G401 (cell line): Measurements from ENCODE around the gene PRSS3. TPM values are rescaled to one million over a fixed set of nuclear protein-coding genes. Genes with fewer than 3 reads are reported as not detected.
"Not testable (repeated sequence)": the region's sequence is repeated elsewhere in the genome, so short reads cannot be mapped to it uniquely, and the experiment has no call there.

Experiments used
- DNase-seq: peaks from one replicate; pipeline ENCODE4 v3.0.0-alpha.2; 2015; ENCODE audit warnings: low spot score
- in situ Hi-C: cut with HindIII; loops from 2 replicates; pipeline ENCODE4 v1.10.0; 2016; ENCODE audit warnings: low sequenced_read_pairs, mixed read lengths
- total RNA-seq: library from RNA; depleted of rRNA; stranded (reverse); fragments of >200 nt; shearing (Covaris generic); gene quantifications from 2 replicates; pipeline ENCODE4 v1.2.3, GENCODE V29; 2014

Gene PRSS3
- total RNA-seq, 1 experiment from 2014 or later, result not detected

DNA sequence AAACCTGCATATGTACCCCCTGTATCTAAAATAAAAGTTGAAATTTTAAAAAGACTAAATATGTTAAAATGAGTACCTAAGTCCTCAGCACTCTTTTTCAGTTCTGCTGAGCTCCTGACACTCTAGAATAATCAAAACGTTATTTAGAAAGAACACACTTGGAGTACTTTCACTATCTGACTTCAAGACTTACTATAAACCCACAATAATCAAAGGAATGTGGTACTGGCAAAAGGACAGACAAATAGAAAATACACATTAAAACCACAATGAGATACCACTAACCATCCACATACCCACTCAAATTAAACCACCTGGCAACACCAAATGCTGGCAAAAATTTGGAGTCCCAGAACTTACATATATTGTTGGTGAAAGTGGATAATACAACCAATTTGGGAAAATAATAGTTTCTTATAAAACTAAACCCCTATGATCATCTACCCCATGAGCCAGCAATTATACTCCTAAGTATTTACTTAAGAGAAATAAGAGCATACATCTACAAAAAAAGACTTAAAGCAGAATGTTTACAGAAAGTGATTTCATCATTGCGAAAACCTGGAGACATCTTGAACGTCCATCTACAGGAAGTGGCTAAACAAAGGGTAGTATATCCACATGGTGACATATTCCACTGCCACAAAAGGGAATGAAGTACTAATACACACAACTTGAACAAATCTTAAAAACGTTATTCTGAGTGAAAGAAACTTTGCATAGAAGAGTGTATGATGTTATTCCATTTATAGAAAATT is 12.8 kb upstream of the PRSS3 start:
- in situ Hi-C loops, result no loop called here

DNA sequence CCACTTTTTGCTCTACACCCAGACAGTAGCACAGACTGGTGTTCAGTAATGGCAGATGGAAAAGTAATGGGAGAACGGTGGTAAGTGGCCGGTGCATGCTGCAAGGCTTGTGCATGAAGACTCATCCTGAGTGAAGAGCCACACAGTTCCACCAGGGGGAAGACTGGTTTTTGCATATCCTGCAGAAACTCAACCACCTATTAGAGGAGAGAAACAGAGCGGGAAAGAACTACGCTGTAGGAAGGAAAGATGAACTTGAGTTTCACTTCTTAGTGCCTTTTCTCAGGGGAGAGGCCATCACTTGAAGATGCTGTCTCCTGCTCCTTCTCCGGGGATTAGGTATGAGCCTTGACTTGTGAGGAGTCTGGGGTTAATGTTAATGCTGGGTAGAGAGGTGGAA is 9.4 kb upstream of the PRSS3 start:
- DNase-seq, result no peak
- in situ Hi-C loops, result no loop called here

More for the DNA sequence above, 12.8 kb upstream of the PRSS3 start:
- no peak for DNase-seq

DNA sequence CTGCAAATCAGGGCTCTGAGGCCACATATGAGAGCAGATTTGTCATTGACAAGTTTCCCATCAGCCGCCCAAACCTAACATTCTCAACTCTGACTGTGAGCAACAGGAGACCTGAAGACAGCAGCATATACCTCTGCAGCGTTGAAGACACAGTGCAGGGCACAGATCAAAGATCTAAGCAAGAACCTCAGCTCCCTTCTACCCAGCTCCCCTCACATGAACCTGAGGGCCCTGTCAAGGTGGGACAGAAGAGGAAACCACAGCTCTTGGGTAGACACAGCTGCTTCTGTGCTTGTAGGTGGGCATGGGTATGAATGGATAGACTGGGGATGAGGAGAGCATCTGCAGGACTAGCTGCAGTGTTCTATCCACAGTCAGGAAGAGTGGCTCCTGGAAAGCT is 8.7 kb upstream of the PRSS3 start:
- in situ Hi-C loops, result no loop called here
- DNase-seq, result no peak

GRCh38 chr9:33787839-33788238 is 7.5 kb upstream of the PRSS3 start:
- in situ Hi-C loops, result no loop called here

DNA sequence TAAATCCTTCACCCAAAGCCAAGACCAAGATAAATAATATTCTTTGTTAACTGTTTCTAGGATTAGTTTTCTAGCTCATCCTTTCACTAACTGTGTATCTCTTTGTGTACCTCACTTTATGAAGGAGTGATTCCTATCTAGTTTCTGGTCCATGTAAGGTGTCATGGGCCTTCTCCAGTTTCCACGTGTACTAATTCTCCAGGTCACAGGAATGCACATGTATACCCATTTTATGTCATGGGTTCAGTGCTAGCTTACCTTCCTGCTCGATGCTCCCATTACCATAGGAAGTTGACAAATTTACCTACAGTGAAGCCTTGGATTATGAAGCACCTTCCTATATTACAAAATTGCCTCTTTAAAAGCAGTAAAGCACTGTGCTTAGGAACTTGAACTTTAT is 5.9 kb upstream of the PRSS3 start:
- in situ Hi-C loops, DNase-seq: not testable (repeated sequence)

More at GRCh38 chr9:33787839-33788238, 7.5 kb upstream of the PRSS3 start:
- DNase-seq, result peak; percentile 50

DNA sequence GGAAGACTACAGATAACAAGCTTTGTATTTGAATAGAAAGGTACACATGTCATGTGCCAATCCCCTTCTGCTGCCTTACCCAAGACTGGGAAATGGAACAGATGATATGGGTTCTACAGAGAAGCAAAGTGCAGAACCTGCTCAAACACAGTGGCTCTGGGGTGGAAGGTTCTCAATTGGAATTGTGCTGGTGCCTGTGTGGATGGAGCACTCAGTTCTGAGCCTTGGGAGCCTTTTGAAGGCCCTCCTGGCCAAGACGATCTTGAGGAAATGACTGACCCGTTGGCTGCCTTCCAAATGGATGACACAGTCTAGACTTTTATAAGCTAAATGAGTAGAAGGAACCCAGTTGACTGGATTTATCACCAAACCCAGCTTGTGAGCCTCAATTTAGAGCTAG is 4.2 kb upstream of the PRSS3 start:
- no peak for DNase-seq
- in situ Hi-C loops, result no loop called here

DNA sequence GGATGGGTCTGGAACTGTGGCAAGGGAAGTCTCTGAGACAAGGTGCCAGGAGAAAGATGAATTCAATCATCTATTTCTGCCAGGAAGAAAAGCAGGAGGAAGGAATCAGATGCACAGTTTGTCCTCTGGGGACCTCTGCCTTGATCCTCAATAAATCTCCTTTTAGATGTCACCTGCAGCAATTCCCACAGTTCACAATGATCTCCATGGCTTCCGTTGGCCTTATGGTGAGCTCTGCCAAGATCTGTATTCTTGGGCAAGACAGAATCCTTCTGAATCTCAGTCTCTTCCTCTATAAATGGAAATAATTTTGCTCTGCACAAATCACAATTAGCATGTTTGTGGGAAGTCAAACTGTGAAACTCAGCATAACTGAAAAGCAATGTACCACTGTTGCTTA is 1.9 kb upstream of the PRSS3 start:
- DNase-seq, in situ Hi-C loops: not testable (repeated sequence)

- no peak for DNase-seq
- in situ Hi-C loops, result no loop called here
Measured at GRCh38 chr9:33794560-33794959, 801 bp upstream of the PRSS3 start.

DNA sequence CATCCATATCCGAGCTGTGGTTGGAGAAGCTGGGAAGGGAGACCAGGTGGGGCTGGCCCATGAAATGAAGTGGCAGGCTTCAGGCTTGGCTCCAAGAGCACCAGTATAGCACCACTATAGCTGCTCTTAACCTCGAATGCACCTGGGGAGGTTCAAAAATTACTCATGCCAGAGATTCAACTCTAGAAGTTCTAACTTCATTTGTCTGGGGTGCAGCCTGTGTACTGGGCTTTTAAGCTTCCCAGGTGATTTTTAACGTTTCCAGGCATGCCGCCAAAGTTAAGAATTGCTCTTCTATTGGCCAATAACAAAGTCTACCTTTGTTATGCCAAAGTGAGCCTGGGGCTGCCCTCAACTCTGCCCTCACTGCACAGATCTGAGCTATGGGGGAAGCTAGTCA is 458 bp downstream of the PRSS3 start:
- in situ Hi-C loops, result no loop called here
- DNase-seq, result no peak

GRCh38 chr9:33796679-33797078 is 1.3 kb downstream of the PRSS3 start:
- DNase-seq, in situ Hi-C loops: not testable (repeated sequence)

DNA sequence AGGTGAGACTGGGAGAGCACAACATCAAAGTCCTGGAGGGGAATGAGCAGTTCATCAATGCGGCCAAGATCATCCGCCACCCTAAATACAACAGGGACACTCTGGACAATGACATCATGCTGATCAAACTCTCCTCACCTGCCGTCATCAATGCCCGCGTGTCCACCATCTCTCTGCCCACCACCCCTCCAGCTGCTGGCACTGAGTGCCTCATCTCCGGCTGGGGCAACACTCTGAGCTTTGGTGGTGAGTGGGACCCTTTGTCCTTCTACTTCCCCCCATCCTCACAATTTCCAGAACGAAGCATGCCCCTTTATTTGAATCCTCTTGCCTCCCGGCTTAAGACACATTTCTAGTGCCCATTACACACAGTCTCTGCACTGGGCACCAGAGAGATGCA is 2.5 kb downstream of the PRSS3 start:
- in situ Hi-C loops, result no loop called here
- no peak for DNase-seq

DNA sequence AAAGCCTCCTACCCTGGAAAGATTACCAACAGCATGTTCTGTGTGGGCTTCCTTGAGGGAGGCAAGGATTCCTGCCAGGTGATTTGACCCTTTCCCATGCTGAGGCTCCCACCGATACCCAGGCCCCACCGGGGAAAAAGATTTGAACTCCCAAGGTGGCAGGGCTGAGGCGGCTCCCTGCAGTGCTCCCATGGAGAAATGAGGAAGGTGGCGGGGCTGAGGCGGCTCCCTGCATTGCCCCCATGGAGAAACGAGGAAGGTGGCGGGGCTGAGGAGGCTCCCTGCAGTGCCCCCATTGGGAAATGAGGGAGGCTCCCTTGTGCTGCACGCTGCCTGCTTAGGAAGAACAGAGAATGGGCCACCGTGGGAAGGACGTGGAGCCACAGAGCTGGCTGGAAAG is 3.2 kb downstream of the PRSS3 start:
- in situ Hi-C loops, result no loop called here
- DNase-seq, result no peak

DNA sequence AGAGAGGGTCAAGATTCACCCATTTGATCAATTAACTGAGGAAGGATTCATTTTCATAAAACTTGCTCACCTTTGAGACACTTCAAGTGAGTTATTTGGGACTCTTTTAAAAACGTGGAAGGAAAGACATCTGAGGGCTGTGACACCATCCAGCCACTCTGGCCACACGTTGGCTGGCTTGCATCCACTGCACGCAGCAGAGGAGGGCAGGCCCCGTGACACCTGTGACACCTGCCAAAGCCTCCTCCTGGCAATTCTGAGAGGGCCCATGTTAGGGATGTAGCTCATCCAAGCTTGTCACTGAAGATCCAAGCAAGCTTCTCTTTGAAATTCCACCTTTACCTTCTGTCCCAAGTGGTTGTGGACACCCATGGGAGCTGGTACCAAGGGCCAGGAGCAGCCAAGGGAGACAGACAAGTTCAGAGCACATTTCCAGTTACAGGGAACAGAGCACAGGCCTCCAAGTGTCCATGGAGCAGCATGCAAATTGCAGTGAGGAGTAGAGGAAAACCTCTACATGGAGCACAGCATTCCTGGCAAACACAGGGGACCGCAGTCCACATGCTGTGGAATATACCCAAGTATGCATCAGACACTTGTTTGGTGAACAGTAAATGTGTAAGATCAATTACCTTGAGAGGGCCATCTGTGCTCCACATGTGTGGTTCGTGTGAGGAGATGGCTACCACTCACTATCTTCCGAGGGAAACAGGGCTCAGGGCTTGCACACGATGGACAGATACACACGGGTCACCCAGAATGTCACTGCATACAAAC is 4.8 kb downstream of the PRSS3 start:
- DNase-seq, result peak; percentile 43
- in situ Hi-C loops, result no loop called here

DNA sequence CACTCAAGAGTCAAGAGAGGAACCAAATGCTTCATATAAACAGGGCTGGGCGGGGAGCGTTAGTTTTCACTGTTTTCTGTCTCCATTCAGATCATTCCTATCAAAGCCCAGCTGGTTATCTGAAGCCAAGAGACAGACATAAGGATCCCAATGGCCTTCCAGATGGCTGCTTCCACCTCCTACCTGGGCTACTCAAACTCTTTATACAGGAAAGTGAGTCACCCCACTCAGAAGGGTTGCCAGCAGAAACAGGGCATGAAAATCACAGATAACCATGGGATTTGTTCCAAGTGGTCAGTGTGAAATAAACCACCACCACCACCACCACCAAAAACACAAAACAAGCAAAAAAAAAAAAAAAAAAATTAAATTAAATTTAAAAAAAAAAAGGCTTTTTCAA is 5.5 kb downstream of the PRSS3 start:
- in situ Hi-C loops, result no loop called here
- DNase-seq, result peak; percentile 84

DNA sequence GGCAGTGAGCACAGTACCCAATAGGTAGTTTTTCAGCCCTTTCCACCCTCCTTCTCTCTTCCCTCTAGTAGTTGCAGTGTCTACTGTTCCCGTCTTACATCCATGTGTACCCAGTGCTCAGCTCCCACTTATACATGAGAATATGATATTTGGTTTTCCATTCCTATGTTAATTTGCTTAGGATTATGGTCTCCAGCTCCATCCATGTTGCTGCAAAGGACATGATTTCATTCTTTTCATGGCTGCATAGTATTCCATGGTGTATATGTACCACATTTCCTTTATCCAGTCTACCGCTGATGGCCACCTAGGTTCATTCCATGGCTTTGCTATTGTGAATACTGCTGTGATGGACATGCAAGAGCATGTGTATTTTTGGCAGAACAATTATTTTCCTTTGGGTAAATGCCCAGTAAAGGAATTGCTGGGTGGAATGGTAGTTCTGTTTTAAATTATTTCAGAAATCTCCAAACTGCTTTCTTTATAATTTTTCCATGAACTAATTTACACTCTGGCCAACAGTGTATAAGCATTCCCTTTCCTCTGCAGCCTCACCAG is 6.7 kb downstream of the PRSS3 start:
- in situ Hi-C loops, result not testable (repeated sequence)

GRCh38 chr9:33804196-33804595 is 8.8 kb downstream of the PRSS3 start:
- in situ Hi-C loops, result not testable (repeated sequence)

More for the DNA sequence above, 6.7 kb downstream of the PRSS3 start:
- DNase-seq, result not testable (repeated sequence)

GRCh38 chr9:33807156-33807555 is 11.8 kb downstream of the PRSS3 start:
- in situ Hi-C loops, DNase-seq: not testable (repeated sequence)

More at GRCh38 chr9:33804196-33804595, 8.8 kb downstream of the PRSS3 start:
- DNase-seq, result not testable (repeated sequence)

GRCh38 chr9:33808979-33809322 is 13.6 kb downstream of the PRSS3 start:
- DNase-seq, in situ Hi-C loops: not testable (repeated sequence)

DNA sequence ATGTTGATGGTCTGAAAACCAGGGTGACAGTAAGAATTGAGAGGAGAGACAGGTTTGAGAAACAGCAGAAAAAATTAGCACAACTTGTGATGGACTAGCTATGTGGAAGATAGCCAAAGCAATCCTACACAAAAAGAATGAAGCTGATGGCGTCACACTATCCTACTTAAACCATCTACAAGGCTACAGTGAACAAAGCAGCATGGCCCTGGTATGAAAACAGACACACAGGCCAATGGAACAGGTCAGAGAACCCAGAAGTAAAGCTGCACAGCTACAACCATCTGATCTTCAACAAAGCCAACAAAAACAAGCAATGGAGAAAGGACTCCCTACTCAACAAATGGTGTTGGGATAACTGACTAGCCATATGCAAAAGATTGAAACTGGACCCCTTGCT is 14.1 kb downstream of the PRSS3 start:
- DNase-seq, result no peak
- in situ Hi-C loops, result no loop called here
